Suprapubic skin (tissue), 3 donors: ENCODE data around the gene RYR3.

Experiments used
- CTCF ChIP-seq, 2 donors: fragments of 200-600 bp in 1 of 2; fragments of 450-650 bp in 1 of 2; sonication (generic) in 1 of 2; IDR thresholded peaks; one replicate each; pipeline ENCODE4 v1.5.1; 2016 to 2019; ENCODE audit warnings: antibody characterized with exemption in 2 of 2, mild to moderate bottlenecking in 1 of 2, moderate library complexity in 1 of 2
- POLR2AphosphoS5 ChIP-seq, 3 donors: sonication (generic); formaldehyde crosslinking; IDR thresholded peaks; one replicate each; pipeline ENCODE4 v1.6.1; 2017; ENCODE audit warnings: antibody characterized with exemption in 3 of 3

GRCh38 chr15:33698126-33698525, 387.4 kb downstream of the RYR3 start:
- no peak for TF ChIP-seq CTCF (IDR thresholded peaks at IDR 0.05)
- no peak for TF ChIP-seq POLR2AphosphoS5 (IDR thresholded peaks at IDR 0.05)
